Measurements from ENCODE around the gene ZNF638. TPM values are rescaled to one million over a fixed set of nuclear protein-coding genes. Genes with fewer than 3 reads are reported as not detected.

Gene ZNF638
- total RNA-seq, 1 donor from 2014 or later: 115 TPM

DNA sequence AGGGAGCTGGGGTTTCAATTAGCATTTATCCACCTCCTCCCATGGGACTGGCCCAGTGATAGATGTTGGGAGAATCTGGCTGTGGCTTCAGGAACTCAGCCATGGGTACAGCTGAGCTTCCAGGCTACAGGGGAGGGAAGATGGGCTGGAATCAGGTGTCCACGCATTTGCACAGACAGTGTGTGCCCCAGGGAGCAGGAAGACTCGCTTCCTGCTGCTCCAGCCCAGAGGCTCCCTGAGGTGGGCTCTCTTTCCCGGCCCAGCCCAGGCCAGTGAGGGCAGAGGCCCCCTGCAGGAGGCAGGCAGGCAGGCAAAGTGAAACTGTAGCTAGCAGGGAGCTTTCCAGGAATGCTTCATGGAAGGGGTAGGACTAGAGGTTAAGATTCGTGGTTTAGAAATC lies 150.5 kb downstream of the ZNF638 start:
- Histone ChIP-seq H3K9me3 (no peaks in the 10 kb centered on the region), H3K27ac (no peak overlapping the region), H3K4me1 (peaks cover 4% of the 10 kb centered on the region), H3K27me3 (ENCODE audit: low read depth) (no peaks in the 10 kb centered on the region), H3K36me3 (no peaks in the 10 kb centered on the region), H3K4me3 (no peak overlapping the region)
- ATAC-seq (no peak), DNase-seq (no peak)
- intact Hi-C loops (cut with DNase I): no loop called here
- TF ChIP-seq, protein P1, sequence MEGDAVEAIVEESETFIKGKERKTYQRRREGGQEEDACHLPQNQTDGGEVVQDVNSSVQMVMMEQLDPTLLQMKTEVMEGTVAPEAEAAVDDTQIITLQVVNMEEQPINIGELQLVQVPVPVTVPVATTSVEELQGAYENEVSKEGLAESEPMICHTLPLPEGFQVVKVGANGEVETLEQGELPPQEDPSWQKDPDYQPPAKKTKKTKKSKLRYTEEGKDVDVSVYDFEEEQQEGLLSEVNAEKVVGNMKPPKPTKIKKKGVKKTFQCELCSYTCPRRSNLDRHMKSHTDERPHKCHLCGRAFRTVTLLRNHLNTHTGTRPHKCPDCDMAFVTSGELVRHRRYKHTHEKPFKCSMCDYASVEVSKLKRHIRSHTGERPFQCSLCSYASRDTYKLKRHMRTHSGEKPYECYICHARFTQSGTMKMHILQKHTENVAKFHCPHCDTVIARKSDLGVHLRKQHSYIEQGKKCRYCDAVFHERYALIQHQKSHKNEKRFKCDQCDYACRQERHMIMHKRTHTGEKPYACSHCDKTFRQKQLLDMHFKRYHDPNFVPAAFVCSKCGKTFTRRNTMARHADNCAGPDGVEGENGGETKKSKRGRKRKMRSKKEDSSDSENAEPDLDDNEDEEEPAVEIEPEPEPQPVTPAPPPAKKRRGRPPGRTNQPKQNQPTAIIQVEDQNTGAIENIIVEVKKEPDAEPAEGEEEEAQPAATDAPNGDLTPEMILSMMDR (IDR thresholded peaks at IDR 0.05): no peak

GRCh38 chr2:71483246-71483645 lies 151.7 kb downstream of the ZNF638 start:
- H3K27me3 ChIP-seq (ENCODE audit: low read depth): no peaks in the 10 kb centered on the region
- no peak overlapping the region for H3K27ac ChIP-seq
- H3K4me1 ChIP-seq: no peaks in the 10 kb centered on the region
- intact Hi-C loops (cut with DNase I): no loop called here
- no peak for ATAC-seq
- H3K4me3 ChIP-seq: no peak overlapping the region
- no peak for DNase-seq
- no peaks in the 10 kb centered on the region for H3K9me3 ChIP-seq
- no peaks in the 10 kb centered on the region for H3K36me3 ChIP-seq
- TF ChIP-seq, protein P1 (IDR thresholded peaks at IDR 0.05): no peak

- H3K36me3 ChIP-seq: no peaks in the 10 kb centered on the region
- no peaks in the 10 kb centered on the region for H3K27me3 ChIP-seq (ENCODE audit: low read depth)
- H3K4me1 ChIP-seq: no peaks in the 10 kb centered on the region
- intact Hi-C loops (cut with DNase I): no loop called here
- no peak overlapping the region for H3K4me3 ChIP-seq
- no peak for DNase-seq
- no peak overlapping the region for H3K27ac ChIP-seq
- TF ChIP-seq, protein P1 (IDR thresholded peaks at IDR 0.05): no peak
- no peak for ATAC-seq
- H3K9me3 ChIP-seq: no peaks in the 10 kb centered on the region
Observed at GRCh38 chr2:71484354-71484753, 152.8 kb downstream of the ZNF638 start.

Other genes with a start within 250 kb of the ZNF638 start
- 22.2 TPM for gene MCEE, start 201.6 kb upstream of the ZNF638 start, total RNA-seq
- gene MPHOSPH10, start 201.1 kb upstream of the ZNF638 start, total RNA-seq: 26.0 TPM
- gene PAIP2B, start 104.7 kb upstream of the ZNF638 start, total RNA-seq: 7.7 TPM
- gene DYSF, start 121.8 kb downstream of the ZNF638 start, total RNA-seq: 41.2 TPM

All from lower lobe of right lung (tissue), 2 donors.